ENCODE data around the gene TRPC4AP.

Gene TRPC4AP

DNA sequence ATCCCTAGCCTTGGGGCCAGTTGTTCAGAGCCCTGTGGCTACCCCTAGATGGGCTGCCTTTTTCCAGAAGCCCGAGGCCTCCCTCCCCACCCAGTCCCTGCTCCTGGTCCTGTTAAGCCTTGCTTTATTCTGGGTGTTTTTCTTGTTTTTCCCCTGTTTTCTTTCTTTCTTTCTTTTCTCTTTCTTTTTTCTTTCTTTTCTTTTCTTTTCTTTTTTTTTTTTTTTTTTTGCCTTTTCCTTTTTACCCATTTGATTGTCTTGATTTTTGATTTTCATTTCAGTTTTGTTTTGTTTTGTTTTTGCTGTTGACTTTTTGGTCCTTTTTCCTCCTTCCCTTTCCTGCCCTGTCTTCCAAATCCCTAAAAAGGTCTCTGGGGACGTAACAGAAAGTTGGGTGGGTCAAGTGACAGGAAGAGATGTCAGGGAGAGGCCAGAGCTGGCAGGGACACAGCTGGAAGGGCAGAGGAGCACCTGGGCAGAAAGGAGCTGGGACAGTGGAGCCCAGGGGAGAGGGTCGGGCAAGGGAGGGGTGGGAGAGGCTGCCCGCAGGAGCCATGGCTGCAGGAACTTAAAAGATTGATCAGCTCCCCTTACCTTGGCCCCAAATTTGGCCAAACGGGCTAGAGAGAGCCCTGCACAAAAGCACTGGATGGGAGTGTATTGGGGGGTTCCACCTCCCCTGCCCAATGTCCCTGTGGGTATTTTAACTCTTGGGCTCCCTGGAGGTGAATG, 109.4 kb downstream of the TRPC4AP start:
- no peak overlapping the region for H3K4me3 ChIP-seq
- no peak overlapping the region for H3K27ac ChIP-seq
- DNase-seq (ENCODE audit: low spot score), result no peak
- TF ChIP-seq, protein P1, sequence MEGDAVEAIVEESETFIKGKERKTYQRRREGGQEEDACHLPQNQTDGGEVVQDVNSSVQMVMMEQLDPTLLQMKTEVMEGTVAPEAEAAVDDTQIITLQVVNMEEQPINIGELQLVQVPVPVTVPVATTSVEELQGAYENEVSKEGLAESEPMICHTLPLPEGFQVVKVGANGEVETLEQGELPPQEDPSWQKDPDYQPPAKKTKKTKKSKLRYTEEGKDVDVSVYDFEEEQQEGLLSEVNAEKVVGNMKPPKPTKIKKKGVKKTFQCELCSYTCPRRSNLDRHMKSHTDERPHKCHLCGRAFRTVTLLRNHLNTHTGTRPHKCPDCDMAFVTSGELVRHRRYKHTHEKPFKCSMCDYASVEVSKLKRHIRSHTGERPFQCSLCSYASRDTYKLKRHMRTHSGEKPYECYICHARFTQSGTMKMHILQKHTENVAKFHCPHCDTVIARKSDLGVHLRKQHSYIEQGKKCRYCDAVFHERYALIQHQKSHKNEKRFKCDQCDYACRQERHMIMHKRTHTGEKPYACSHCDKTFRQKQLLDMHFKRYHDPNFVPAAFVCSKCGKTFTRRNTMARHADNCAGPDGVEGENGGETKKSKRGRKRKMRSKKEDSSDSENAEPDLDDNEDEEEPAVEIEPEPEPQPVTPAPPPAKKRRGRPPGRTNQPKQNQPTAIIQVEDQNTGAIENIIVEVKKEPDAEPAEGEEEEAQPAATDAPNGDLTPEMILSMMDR (IDR thresholded peaks at IDR 0.05), result no peak

DNA sequence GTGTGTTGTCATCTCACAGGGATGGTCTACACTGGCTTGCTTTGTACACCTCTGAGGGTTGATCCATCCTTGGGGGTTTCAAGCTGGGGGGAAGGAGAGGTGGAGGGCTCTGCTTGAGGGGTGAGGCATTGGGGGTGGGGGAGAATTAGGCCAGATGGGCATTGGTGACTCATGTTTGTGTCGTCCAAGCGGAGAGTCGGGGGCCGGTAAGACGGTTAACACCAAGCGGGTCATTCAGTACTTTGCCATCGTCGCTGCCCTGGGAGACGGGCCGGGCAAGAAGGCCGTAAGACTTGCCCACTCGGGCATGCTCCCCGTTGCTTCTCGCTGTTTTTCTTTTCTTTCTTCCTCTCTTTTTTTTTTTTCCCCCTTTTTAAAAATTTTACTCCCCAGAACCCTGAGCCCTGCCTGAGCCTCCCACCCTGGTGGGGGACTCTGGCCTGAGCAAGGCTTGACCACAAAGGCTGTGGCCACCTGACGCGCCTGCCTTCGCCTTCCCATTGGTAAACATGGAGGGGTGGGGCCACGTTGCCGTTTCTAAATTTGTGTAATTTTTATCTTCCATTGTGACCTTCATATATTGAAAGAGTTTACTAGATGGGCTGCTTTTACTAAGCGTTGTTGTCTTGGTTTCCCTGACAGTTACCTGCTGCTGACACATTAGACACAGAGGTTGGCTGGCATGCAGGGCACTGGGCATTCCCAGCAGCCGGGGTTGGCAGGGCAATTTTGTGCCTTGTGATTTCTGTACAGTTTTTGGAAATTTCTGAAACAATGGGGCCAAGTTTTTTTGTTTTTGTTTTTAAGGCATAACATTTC, 110.1 kb downstream of the TRPC4AP start:
- DNase-seq (ENCODE audit: low spot score), result no peak
- Histone ChIP-seq H3K4me3 (no peak overlapping the region), H3K27ac (no peak overlapping the region)
- TF ChIP-seq, protein P1 (IDR thresholded peaks at IDR 0.05), result no peak

DNA sequence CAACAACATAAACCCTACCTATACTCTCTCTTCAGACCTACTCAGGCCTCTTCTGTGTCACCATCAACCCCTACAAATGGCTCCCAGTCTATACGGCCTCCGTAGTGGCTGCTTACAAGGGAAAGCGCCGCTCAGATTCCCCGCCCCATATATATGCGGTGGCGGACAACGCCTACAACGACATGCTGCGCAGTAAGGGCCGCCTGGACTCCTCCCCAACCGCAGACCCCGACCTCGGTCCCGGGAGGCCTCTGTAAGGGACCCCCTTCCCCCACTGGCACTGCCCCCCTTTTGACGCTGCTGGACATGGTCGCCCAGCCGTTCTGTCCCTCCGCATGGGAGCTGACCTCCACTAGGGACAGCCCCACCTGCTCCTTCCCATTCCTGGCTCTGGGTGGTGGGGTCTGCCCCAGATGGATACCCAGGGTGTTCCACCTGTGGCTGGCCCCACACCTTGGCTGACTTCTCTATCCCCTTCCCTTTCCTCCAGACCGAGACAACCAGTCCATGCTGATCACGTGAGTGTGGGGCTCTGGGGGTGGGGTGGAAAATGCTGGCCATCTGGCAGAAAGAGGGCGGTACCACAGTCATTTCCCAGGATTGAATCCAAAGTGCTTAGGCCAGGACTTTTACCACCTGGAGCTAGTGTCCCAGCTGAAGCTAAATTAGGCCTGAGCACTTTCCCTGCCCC, 111.9 kb downstream of the TRPC4AP start:
- no peak overlapping the region for H3K27ac ChIP-seq
- no peak for DNase-seq (ENCODE audit: low spot score)
- TF ChIP-seq, protein P1 (IDR thresholded peaks at IDR 0.05), result no peak
- H3K4me3 ChIP-seq, result no peak overlapping the region

DNA sequence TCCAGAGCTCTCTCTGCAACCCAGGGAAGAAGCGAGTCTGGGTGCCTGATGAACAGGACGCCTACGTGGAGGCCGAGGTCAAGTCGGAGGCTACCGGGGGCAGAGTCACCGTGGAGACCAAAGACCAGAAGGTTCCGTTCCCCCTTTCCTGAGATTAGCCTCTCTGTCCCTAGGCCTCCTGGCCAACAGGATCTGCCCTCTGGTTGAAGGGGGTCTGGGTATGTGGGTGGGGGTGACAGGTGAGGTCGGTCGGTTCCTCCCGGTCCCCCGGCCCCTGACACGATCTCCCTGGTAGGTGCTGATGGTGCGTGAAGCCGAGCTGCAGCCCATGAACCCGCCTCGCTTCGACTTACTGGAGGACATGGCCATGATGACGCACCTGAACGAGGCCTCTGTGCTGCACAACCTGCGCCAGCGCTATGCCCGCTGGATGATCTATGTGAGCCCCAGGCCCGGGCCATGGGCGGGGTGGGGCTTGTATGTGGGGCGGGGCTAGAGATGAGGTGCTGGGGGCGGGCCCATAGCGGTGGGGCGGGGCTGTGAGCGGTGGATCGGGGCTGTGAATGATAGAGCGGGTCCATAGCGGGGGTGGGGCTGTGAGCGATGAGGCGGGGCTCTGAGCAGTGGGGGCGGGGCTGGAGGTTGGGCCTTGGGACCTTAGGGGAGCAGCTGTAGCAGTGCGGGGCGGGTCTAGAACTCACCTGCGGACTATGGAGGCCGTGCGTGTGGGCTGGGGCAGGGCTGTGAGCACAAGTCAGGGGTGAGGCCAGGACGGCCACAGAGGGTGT, 113.0 kb downstream of the TRPC4AP start:
- H3K4me3 ChIP-seq, result no peak overlapping the region
- H3K27ac ChIP-seq, result no peak overlapping the region
- DNase-seq (ENCODE audit: low spot score), result no peak
- TF ChIP-seq, protein P1 (IDR thresholded peaks at IDR 0.05), result no peak

DNA sequence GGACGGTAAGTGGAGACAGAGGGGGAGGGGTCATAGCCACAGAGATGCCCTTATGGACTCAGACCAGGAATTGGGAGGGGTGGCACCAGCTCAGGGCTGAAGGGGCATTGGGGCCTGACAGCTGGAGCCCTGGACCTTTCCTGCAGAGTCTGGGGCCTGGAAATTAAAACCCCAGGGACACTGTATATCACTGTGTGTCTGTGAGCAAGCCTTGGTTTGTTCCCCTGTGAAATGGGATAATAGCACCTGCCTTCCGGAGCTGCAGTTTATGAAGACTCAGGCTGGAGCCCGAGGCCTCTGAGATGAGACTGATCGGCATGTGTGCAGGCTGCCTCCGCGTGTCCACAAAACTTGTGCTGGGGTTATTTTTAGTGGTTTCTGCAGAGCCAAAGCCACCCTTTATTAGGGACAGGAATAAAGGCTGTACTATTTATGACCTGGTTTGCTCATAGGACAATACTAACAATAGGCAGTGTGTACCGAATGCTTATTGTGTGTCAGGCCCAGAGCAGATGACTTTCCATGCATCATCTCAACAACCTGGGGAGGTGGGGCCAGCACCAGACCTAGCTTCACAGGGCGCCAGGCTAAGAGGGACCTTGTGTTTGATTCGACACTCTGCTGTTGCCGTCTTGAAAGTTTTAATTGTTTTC, 114.4 kb downstream of the TRPC4AP start:
- DNase-seq (ENCODE audit: low spot score), result no peak
- TF ChIP-seq, protein P1 (IDR thresholded peaks at IDR 0.05), result no peak
- H3K4me3 ChIP-seq, result no peak overlapping the region
- H3K27ac ChIP-seq, result no peak overlapping the region
